Suprapubic skin (tissue), 4 donors: ENCODE data around the gene BLNK. TPM values are rescaled to one million over a fixed set of nuclear protein-coding genes. Genes with fewer than 3 reads are reported as not detected.

Experiments
- DNase-seq, 2 donors: peaks; one replicate each; pipeline ENCODE4 v3.0.0-alpha.2; 2019; ENCODE audit warnings: low spot score in 2 of 2
- H3K27ac ChIP-seq: fragments of 200-600 bp; sonication (generic); one replicate; pipeline ENCODE4 v1.5.1; 2019
- H3K27me3 ChIP-seq: fragments of 200-600 bp; sonication (generic); one replicate; pipeline ENCODE4 v1.5.1; 2019
- H3K36me3 ChIP-seq: fragments of 200-600 bp; sonication (generic); one replicate; pipeline ENCODE4 v1.5.1; 2019
- H3K4me1 ChIP-seq: fragments of 200-600 bp; sonication (generic); one replicate; pipeline ENCODE4 v1.5.1; 2019
- H3K4me3 ChIP-seq: fragments of 200-600 bp; sonication (generic); one replicate; pipeline ENCODE4 v1.5.1; 2019; ENCODE audit warnings: mild to moderate bottlenecking
- H3K9me3 ChIP-seq: fragments of 200-600 bp; sonication (generic); one replicate; pipeline ENCODE4 v1.5.1; 2019
- EP300 ChIP-seq: sonication (generic); formaldehyde crosslinking; IDR thresholded peaks from one replicate; pipeline ENCODE4 v1.6.1; 2017; ENCODE audit warnings: antibody characterized with exemption
- POLR2A ChIP-seq, 2 donors: fragments of 450-650 bp; IDR thresholded peaks; one replicate each; pipeline ENCODE4 v1.6.1; 2017; ENCODE audit warnings: antibody characterized with exemption in 2 of 2, mild to moderate bottlenecking in 2 of 2, moderate library complexity in 2 of 2
- POLR2AphosphoS5 ChIP-seq, 3 donors: sonication (generic); formaldehyde crosslinking; IDR thresholded peaks; one replicate each; pipeline ENCODE4 v1.6.1; 2017; ENCODE audit warnings: antibody characterized with exemption in 3 of 3
- WGBS: methylation state at CpG from one replicate; pipeline ENCODE4 v1.1.5; 2018; 5-methylcytosine and 5-hydroxymethylcytosine counted together
- total RNA-seq, 4 donors: library from RNA; depleted of rRNA; stranded (reverse); fragments of >200 nt; gene quantifications; one replicate each; pipeline ENCODE4 v1.1.0, GENCODE V29; 2016
- TF ChIP-seq, protein P1 (sequence below), 2 donors: fragments of 200-600 bp in 1 of 2; fragments of 450-650 bp in 1 of 2; sonication (generic) in 1 of 2; IDR thresholded peaks; one replicate each; pipeline ENCODE4 v1.5.1; 2016 to 2019; ENCODE audit warnings: antibody characterized with exemption in 2 of 2, mild to moderate bottlenecking in 1 of 2, moderate library complexity in 1 of 2

Gene BLNK
- total RNA-seq, 4 donors from 2014 or later: 4.7 to 9.7 (median 5.7) TPM

DNA sequence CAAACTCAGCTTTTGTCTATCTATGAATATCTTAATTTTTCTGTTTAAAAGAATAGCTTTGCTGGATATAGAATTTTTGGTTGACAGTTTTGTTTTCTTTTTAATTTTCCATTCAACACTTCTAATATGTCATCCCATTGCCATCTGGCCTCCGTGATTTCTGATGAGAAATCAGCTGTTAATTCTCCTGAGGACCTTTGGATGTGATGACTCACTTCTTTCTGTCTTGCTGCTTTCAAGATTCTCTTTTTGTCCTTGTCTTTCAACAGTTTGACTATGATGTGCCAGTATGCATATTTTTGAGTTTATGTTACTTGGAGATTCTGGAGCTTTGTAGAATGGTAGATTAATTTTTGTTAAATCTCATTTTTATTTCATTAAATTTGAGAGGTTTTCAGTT is 102.8 kb downstream of the BLNK start:
- 86% methylated on average over 1 of the region's 1 CpG for WGBS
- Histone ChIP-seq H3K9me3 (peaks cover 25% of the 10 kb centered on the region), H3K4me1 (no peaks in the 10 kb centered on the region), H3K4me3 (no peak overlapping the region), H3K27ac (no peak overlapping the region), H3K36me3 (no peaks in the 10 kb centered on the region), H3K27me3 (no peaks in the 10 kb centered on the region)
- no peak for DNase-seq
- TF ChIP-seq, protein P1, sequence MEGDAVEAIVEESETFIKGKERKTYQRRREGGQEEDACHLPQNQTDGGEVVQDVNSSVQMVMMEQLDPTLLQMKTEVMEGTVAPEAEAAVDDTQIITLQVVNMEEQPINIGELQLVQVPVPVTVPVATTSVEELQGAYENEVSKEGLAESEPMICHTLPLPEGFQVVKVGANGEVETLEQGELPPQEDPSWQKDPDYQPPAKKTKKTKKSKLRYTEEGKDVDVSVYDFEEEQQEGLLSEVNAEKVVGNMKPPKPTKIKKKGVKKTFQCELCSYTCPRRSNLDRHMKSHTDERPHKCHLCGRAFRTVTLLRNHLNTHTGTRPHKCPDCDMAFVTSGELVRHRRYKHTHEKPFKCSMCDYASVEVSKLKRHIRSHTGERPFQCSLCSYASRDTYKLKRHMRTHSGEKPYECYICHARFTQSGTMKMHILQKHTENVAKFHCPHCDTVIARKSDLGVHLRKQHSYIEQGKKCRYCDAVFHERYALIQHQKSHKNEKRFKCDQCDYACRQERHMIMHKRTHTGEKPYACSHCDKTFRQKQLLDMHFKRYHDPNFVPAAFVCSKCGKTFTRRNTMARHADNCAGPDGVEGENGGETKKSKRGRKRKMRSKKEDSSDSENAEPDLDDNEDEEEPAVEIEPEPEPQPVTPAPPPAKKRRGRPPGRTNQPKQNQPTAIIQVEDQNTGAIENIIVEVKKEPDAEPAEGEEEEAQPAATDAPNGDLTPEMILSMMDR (IDR thresholded peaks at IDR 0.05): no peak
- TF ChIP-seq POLR2AphosphoS5 (IDR thresholded peaks at IDR 0.05): no peak
- no peak for TF ChIP-seq POLR2A (IDR thresholded peaks at IDR 0.05)

DNA sequence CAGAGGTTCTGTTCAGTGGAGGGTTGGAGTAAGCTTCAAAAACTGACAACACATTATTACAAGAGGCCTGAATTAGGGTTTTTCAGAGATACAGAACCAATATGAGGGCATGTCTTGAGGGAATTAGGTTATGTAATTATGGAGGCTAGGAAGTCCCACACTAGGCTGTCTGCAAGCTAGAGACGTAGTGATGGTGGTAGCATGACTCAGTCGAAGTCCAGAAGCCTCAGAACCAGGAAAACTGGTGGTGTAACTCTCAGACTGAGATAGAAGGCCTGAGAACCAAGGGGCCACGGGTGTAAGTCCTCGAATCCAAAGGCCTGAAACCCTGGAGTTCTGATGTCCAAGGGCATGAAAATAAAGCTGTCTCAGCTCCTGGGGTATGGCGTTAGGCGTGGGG is 105.6 kb downstream of the BLNK start:
- 99% methylated on average over 6 of the region's 6 CpGs for WGBS
- H3K27ac ChIP-seq: no peak overlapping the region

DNA sequence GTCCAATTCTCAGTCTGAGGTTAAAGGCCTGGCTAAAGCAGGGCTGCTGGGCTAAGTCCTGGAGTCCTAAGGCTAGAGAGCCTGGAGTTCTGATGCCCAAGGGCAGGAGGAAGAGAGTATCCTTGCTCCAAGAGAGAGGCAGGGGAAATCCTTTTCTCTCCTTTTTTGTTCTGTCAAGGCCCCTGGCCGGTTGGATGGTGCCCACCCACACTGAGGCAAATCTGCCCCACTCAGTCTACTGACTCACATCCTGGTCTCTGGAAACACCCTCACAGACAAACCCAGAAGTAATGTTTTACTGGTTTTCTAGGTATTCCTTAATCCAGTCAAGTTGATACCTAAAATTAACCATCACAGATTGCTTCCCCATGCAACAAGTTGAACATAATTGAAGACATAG is 118.3 kb downstream of the BLNK start:
- Histone ChIP-seq H3K27ac (no peak overlapping the region), H3K36me3 (peaks cover 72% of the 10 kb centered on the region), H3K4me3 (no peak overlapping the region), H3K27me3 (no peaks in the 10 kb centered on the region), H3K9me3 (no peaks in the 10 kb centered on the region), H3K4me1 (no peaks in the 10 kb centered on the region)
- no peak for TF ChIP-seq POLR2AphosphoS5 (IDR thresholded peaks at IDR 0.05)
- no peak for TF ChIP-seq POLR2A (IDR thresholded peaks at IDR 0.05)
- TF ChIP-seq, protein P1 (IDR thresholded peaks at IDR 0.05): no peak
- no peak for TF ChIP-seq EP300
- DNase-seq: no peak
- 83% methylated on average over 1 of the region's 1 CpG for WGBS

More for the DNA sequence above, 105.6 kb downstream of the BLNK start:
- TF ChIP-seq POLR2AphosphoS5 (IDR thresholded peaks at IDR 0.05): no peak
- no peak for TF ChIP-seq EP300
- TF ChIP-seq, protein P1 (IDR thresholded peaks at IDR 0.05): no peak
- no peak for TF ChIP-seq POLR2A (IDR thresholded peaks at IDR 0.05)
- Histone ChIP-seq H3K9me3 (peaks cover 13% of the 10 kb centered on the region), H3K27me3 (no peaks in the 10 kb centered on the region), H3K4me1 (no peaks in the 10 kb centered on the region), H3K36me3 (no peaks in the 10 kb centered on the region), H3K4me3 (no peak overlapping the region)
- DNase-seq: no peak

DNA sequence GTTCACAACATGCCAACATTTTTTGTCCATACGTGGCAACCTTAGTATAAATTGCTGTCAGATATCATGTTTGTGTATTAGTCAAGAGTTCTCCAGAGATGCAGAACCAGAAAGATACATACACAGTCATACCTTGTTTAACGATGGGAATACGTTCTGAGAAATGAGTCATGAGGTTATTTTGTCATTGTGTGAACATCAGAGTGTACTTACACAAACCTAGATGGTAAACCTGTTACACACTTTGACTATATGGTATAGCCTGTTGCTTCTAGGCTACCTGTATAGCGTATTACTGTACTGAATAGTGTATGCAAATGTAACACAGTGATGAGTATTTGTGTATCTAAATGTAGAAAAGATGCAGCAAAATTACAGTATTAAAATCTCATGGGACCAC is 118.9 kb downstream of the BLNK start:
- WGBS: 95% methylated on average over 4 of the region's 4 CpGs
- H3K27me3 ChIP-seq: no peaks in the 10 kb centered on the region
- no peaks in the 10 kb centered on the region for H3K9me3 ChIP-seq
- no peak overlapping the region for H3K27ac ChIP-seq
- H3K36me3 ChIP-seq: peaks cover 74% of the 10 kb centered on the region
- no peak for DNase-seq
- H3K4me1 ChIP-seq: no peaks in the 10 kb centered on the region
- no peak for TF ChIP-seq POLR2AphosphoS5 (IDR thresholded peaks at IDR 0.05)
- TF ChIP-seq POLR2A (IDR thresholded peaks at IDR 0.05): no peak
- TF ChIP-seq, protein P1 (IDR thresholded peaks at IDR 0.05): no peak
- no peak overlapping the region for H3K4me3 ChIP-seq

Other genes with a start within 250 kb of the BLNK start
- 1 to 10 TPM; 2.7 to 4.3 (median 3.6) TPM for gene CCNJ, start 228.0 kb downstream of the BLNK start, total RNA-seq
- 10 to 100 TPM; 10.7 to 19.9 (median 17.5) TPM for gene ZNF518A, start 141.3 kb downstream of the BLNK start, total RNA-seq
- not detected for gene DNTT, start 32.9 kb upstream of the BLNK start, total RNA-seq
- gene OPALIN, start 87.4 kb upstream of the BLNK start, total RNA-seq: not detected
- under 1 TPM in 2 of 4 donors, not detected in 2; 0.30 to 0.60 TPM for gene TLL2, start 242.4 kb upstream of the BLNK start, total RNA-seq